ENCODE data around the gene CAMTA1.

DNA sequence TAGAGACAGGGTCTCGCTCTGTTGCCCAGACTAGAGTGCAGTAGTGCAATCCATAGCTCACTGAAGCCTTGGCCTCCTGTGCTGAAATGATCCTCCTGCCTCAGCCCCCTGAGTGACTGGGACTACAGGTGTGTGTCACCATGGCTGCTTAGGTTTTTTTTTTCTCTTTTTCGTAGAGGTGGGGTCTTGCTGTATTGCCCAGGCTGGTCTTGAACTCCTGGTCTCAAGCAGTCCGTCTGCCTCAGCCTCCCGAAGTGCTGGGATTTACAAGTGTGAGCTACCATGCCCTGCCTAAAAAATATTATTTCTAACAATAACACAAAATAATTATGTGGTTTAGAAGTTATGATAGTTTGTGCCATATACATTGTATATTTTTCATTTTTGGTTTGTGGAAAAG lies 9.9 kb downstream of the CAMTA1 start:
- TF ChIP-seq CTCF (IDR thresholded peaks at IDR 0.05) (no peak), EP300 (IDR thresholded peaks at IDR 0.05) (no peak), POLR2AphosphoS5 (IDR thresholded peaks at IDR 0.05) (no peak), POLR2A (IDR thresholded peaks at IDR 0.05) (no peak)

All from stomach (tissue), 4 donors.